Activated CD4-positive, CD25-positive, alpha-beta regulatory T cell treated with anti-CD3 and anti-CD28 coated beads, Interleukin-2, amount 50 U/mL, for 72 hours (primary cell): ENCODE results near the gene SLC16A11.
"Not testable (repeated sequence)": the region's sequence is repeated elsewhere in the genome, so short reads cannot be mapped to it uniquely, and the experiment has no call there.

Experiments used
- DNase-seq: peaks from one replicate; pipeline ENCODE4 v3.0.0; 2021

SLC16A11 gene

DNA sequence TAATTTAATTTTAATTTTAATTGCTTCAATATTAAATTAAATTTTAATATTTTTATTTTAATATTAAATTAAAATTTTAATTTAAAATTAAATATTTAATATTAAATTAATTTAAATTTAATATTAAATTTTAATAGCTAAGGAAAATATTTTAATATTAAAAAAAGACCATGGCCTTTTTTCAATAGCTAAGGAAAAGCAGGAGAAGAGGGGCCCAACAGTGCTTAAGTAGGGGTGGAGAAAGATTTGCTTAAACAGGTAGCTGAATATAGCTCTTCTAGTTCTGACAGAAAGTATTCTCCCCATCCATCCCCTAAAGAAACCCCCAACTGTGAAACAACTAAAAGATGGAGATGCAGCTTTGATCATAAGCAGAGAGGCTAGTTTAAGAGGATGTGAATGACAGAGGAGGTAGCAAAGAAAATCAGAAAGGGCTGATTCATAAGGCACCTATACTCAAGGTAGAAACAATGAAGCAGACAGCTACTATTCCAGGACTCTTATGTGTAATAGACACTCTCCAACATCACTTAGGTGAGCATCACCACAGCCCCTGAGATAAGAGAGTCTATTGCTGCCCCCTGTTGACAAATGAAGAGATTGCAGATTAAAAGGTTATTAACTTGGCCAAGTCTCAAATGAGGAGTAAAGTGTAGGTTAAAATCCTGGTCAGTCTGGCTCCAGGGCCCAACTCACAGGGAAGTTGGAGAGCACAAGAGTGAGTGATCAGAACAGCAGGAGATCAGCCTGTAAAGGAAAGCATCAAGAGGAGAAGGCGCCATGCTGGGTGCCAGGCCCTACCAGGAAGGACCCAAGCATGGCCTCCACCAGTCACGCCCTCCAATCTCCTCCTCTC is 39.3 kb downstream of the SLC16A11 start:
- DNase-seq, result no peak

DNA sequence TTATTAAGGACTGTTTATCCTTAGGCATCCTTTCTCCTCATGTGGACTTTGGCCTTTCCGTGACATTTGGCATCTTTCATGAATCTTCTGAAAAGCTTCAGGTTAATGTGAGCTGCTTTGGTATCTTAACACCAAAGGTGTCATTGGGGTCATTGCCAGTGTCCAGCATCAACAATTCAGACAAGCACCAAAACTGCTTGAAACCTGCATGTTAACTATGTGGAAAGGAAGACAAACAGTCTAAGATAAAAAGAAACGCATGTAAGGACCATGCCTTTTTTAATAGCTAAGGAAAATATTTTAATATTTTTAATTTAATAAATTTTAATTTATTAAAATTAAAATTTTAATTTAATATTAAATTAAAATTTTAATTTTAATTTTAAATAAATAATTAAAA is 40.1 kb downstream of the SLC16A11 start:
- no peak for DNase-seq

DNA sequence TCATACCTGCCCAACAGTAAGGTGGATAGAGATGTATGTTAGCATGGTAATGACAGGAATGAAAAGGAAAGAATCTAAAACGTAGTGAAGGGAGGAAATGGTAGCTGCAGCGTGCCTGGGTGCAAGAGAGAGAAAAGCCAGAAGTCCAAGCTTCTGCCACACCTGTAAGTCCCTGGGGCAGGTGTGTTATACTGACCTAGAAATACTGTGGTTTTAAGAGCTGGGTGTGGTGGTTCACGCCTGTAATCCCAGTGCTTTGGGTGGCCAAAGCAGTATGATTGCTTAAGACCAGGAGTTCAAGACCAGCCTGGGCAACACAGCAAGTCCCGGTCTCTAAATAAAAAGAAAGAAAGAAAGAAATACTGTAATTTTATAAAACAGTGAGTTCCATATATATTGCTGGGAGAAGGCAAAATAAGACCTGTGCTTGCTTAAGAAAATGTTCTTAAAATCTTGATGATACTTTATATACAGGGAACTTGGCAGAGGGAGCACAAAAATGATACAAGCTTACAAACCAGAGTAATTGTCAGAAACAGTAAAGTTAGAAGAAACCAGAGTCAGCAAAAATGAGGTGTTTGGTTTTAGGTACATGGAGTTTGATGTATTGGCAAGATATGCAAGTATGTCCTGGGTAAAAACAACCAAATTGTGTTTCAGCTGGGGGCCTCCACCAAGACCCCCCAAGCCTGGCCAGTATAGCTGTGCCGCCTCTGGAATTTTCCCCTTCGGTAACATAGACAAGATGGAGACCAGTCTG is 41.4 kb downstream of the SLC16A11 start:
- no peak for DNase-seq

DNA sequence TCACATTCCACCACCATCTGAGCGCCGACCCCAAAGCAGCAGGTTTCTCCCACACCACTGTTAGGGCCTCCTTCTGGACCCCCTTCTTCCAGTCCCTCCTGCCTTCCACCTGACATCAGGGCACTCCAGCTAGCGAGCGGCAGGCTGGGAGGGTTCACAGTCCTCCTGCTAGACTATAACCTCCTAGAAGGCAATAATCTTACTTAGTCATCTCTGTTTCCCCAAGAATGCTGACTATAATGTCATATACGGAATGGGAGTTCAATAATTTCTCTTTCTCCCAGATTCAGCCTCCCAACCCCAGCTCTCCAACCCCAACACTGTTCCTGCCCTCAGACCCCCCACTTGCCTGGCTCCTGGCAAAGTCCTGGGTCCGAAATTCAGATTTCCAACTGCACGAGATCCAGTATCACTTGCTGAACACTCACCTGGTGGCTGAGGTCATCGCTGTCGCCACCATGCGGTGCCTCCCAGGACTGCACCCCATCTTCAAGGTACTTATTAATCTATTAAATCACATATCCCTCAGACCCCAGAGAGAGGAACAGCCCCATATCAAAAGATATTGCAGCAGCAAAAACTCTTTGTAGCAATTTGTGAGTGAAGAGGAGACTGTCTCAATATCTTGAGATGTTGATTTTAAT is 42.5 kb downstream of the SLC16A11 start:
- DNase-seq, result peak; percentile 53

DNA sequence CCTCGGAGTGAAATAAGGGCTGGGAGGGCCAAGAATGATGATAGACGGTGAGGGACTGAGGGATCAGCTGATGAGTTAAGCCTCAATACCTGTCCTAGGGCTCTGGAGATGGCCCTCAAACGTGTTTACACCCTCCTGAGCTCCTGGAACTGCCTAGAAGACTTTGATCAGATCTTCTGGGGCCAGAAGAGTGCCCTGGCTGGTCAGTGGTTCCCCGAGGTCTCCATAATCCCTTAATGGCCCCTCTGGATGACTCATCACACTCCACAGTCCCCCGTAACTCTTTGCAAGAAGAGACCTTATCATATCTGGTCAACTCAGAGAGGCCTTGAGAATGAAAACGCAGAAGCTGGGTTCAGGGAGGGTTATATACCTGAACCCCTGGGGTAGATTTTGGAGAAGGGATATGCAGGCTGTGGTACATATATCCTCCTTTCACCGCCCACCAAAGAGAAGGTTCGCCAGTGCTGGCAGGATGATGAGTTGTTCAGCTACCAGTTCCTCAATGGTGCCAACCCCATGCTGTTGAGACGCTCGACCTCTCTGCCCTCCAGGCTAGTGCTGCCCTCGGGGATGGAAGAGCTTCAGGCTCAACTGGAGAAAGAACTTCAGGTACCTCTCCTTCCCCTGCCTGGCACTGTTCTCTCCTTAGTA is 44.9 kb downstream of the SLC16A11 start:
- no peak for DNase-seq

DNA sequence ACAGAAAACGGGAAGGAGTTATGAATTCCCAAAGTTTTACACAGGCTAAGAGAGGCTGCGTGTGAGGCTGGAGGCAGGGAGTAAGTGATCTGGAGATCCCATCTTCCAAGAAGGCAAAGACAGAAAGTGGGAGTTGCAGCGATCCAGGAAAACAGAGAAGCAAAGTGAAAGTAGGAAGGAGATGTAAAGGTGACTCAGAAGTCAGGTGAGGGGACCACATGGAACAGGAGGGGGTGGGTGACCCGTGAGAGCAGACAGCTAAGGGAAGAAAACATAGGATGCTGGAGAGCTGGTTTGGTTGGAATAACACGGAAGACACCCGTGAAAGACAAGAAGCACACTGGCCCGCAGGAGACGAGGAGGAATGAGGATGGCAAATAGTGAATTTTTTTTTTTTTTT is 46.7 kb downstream of the SLC16A11 start:
- DNase-seq, result no peak

DNA sequence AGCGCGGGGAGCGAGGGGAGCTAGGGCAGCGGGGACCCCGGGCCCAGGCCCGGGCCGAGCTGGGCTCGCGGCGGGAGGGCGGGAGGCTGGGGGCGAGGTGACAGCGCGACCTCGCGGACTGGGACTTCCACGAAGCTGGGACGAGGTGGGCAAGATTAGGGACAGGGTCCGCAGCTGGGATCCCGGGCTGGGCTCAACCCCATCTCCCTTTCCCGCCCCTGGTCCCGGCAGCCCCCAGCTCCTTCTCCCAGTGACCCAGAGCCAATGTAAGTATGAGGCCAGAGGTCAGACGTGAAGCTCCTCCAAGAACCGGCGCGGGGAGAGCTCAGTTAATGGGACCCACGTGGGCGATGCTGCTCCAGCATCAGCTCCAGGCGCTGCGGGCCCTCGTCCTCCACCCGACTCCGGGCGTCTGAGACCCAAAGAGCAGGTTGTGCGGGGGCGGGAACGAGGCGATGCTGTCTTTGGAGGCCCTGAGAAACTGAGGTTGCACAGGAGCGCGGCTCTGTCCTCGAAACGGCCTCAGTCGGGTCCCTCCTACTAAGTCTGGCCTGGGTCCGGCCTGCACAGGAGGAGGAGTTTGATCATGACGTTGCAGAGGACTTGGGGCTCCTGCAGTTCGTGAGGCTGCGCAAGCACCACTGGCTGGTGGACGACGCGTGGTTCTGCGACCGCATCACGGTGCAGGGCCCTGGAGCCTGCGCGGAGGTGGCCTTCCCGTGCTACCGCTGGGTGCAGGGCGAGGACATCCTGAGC is 47.5 kb downstream of the SLC16A11 start:
- DNase-seq, result no peak

DNA sequence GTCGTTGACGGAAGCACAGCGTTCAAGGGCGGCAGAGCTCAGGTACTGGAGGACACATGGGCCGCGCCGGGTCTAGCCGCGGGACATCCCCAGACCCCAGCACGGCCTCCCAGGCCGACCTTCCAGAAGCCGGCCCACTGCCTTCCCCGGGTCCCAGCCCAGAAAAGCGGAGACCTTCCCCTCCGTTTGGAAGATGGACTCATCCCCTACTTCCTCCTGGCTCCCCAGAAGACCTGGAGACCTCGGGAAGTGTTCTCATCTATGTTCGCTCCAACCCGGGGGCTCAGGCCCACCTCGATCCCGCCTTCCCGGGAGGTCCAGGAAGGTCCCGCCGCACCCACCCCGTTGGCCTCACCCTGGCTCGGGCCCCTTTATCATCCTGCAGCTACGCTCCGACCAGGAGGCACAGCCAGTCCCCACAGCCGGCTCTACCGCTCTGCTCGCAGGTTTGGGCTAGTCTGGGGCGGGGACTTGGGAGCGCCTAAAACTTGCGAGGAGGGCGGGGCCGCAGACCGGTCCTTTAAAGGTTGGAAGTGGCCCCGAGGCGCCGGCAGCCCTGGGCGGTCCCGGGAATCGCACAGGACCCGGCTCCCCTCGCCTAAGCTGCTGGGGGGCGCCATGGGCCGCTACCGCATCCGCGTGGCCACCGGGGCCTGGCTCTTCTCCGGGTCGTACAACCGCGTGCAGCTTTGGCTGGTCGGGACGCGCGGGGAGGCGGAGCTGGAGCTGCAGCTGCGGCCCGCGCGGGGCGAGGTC is 48.2 kb downstream of the SLC16A11 start, which contains the start of gene ALOX12:
TSS of gene ALOX12 (plus strand) at position 550 of the 756 bp plus-strand sequence. CDS start at position 619, 69 bp downstream.
- DNase-seq, result no peak

DNA sequence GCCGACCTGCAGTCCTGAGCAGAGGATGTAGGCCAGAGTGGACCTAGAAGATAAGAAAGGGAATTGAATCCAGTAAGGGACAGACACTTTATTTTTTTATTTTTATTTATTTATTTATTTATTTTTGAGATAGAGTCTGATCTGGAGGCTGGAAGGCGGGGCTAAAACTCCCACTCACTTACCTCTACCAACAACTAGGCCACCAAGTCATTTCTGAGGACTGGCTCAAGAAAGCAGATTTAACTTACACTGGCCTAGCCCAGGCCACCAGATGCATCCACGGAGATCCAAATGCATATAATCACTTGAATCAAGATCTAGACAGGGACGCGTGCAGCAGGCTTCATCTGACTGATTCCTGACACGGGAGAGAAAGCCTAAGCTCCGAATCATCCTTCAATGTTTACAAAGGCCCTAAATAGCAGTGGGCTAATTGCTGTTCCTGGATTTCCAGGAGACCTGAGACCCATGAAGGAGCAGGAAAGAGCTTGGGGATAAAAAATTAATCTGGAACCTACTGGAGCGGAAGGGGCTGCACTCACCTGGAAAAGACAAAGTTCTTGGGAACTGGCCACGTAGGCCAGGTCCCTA is 49.1 kb downstream of the SLC16A11 start:
- DNase-seq, result no peak

DNA sequence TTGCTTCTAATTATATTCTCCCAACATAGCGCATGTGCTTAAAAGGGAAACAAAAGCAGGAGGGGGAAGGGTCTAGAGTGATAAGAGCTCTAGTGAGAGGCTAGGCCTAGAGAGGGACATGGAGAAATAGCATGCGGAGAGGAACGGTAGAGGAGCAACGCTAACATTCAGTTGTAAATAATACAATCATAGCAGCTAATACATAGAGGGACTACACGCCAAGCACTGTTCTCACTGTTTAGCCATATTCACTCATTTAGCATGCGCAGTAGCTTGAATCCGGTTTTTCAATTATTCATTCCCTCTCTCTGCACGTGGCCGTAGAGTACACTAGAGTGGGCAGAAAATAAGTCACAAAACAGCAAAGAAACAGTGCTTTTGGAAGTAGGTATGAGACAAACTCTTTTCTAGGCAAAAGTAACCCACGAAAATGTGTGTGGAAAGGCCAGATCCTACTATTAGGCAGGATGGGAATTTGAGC is 49.7 kb downstream of the SLC16A11 start:
- no peak for DNase-seq

DNA sequence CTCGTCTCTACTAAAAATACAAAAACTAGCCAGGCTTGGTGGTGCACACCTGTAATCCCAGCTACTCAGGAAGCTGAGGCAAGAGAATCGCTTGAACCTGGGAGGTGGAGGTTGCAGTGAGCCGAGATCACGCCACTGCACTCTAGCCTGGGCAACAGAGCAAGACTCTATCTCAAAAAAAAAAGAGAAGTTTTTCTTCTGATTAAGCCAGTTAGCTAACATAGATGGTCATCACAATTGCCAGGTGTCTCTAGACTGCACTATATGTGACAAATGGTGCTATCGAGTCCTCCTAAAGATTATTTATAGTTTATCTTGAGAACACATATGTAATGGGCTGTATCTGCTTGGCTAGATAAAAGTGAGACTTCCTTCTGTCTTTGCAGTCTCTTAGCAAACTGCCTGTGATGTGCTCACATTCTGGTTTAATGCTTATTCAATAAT is 50.3 kb downstream of the SLC16A11 start:
- DNase-seq, result not testable (repeated sequence)
